ENCODE results near the gene UFD1. TPM values are rescaled to one million over a fixed set of nuclear protein-coding genes. Genes with fewer than 3 reads are reported as not detected.

The UFD1 gene
- total RNA-seq, 2 experiments from 2014 or later, result 71.1 to 79.3 TPM

GRCh38 chr22:19476023-19476422 is 3.0 kb downstream of the UFD1 start:
- no peak for DNase-seq
- Mint-ChIP-seq H3K27me3 (no peaks in the 10 kb centered on the region), H3K36me3 (peaks cover 23% of the 10 kb centered on the region), H3K4me3 (no peak overlapping the region), H3K9me3 (no peaks in the 10 kb centered on the region), H3K27ac (no peak overlapping the region), H3K4me1 (peaks cover 26% of the 10 kb centered on the region)

GRCh38 chr22:19473578-19473977 is 5.4 kb downstream of the UFD1 start:
- Mint-ChIP-seq H3K27me3 (no peaks in the 10 kb centered on the region), H3K27ac (no peak overlapping the region), H3K36me3 (peaks cover 12% of the 10 kb centered on the region), H3K9me3 (no peaks in the 10 kb centered on the region), H3K4me1 (peaks cover 19% of the 10 kb centered on the region), H3K4me3 (no peak overlapping the region)
- DNase-seq, result no peak

GRCh38 chr22:19472233-19472632 is 6.8 kb downstream of the UFD1 start:
- Mint-ChIP-seq H3K9me3 (no peaks in the 10 kb centered on the region), H3K4me1 (peaks cover 14% of the 10 kb centered on the region), H3K27me3 (no peaks in the 10 kb centered on the region), H3K27ac (no peak overlapping the region), H3K4me3 (no peak overlapping the region), H3K36me3 (peaks cover 16% of the 10 kb centered on the region)
- no peak for DNase-seq

DNA sequence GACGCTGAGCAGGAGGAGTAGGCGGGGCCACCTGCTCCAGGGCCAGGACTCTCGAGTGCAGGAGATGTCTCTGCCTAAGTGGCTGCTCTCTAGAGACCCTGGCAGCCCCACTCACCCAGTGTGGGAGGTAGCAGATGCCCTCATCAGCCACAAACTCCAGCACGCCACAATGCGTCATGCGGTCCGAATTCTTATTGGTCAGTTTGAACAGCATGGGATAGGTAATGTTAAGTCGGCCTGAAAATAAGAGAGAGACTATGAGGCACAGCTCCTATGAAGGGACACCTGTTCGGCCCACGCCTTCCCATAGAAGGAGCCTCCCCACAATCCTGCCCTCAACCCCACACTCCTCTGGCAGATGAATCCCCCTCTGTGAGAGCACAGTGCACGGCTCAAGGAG is 7.4 kb downstream of the UFD1 start:
- Mint-ChIP-seq H3K27ac (no peak overlapping the region), H3K4me3 (no peak overlapping the region), H3K4me1 (peaks cover 11% of the 10 kb centered on the region), H3K27me3 (no peaks in the 10 kb centered on the region), H3K9me3 (no peaks in the 10 kb centered on the region), H3K36me3 (peaks cover 16% of the 10 kb centered on the region)
- DNase-seq, result no peak

GRCh38 chr22:19470010-19470409 is 9.0 kb downstream of the UFD1 start:
- DNase-seq, result no peak
- Mint-ChIP-seq H3K27ac (no peak overlapping the region), H3K4me1 (peaks cover 3% of the 10 kb centered on the region), H3K36me3 (peaks cover 21% of the 10 kb centered on the region), H3K9me3 (no peaks in the 10 kb centered on the region), H3K4me3 (no peak overlapping the region), H3K27me3 (no peaks in the 10 kb centered on the region)

- no peaks in the 10 kb centered on the region for H3K27me3 Mint-ChIP-seq
- H3K4me3 Mint-ChIP-seq, result no peak overlapping the region
- peaks cover 21% of the 10 kb centered on the region for H3K36me3 Mint-ChIP-seq
- H3K27ac Mint-ChIP-seq, result no peak overlapping the region
- DNase-seq, result no peak
- no peaks in the 10 kb centered on the region for H3K9me3 Mint-ChIP-seq
- H3K4me1 Mint-ChIP-seq, result peaks cover 3% of the 10 kb centered on the region
Measured at GRCh38 chr22:19469421-19469820, 9.6 kb downstream of the UFD1 start.

DNA sequence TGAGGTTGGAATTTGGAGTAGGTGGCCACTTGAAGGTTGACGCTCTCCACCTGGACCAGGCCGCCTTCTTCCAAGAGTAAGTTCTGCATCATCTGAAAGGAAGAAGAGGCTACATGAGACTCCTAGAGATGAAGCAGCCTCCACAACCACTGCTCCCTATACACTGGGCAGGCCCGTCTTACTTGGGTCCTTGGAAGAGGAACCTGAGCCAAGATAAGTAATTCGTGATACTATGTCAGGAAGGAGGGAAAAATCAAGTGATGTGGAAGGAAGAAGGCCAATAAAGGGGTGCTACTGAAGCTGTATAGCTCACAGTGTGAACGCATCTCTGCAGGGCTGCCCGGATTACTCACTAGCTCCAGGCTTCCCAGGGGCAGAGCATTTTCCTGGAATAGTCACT is 11.1 kb downstream of the UFD1 start:
- Mint-ChIP-seq H3K9me3 (no peaks in the 10 kb centered on the region), H3K4me1 (no peaks in the 10 kb centered on the region), H3K4me3 (no peak overlapping the region), H3K27ac (no peak overlapping the region), H3K36me3 (peaks cover 14% of the 10 kb centered on the region), H3K27me3 (no peaks in the 10 kb centered on the region)
- DNase-seq, result no peak

DNA sequence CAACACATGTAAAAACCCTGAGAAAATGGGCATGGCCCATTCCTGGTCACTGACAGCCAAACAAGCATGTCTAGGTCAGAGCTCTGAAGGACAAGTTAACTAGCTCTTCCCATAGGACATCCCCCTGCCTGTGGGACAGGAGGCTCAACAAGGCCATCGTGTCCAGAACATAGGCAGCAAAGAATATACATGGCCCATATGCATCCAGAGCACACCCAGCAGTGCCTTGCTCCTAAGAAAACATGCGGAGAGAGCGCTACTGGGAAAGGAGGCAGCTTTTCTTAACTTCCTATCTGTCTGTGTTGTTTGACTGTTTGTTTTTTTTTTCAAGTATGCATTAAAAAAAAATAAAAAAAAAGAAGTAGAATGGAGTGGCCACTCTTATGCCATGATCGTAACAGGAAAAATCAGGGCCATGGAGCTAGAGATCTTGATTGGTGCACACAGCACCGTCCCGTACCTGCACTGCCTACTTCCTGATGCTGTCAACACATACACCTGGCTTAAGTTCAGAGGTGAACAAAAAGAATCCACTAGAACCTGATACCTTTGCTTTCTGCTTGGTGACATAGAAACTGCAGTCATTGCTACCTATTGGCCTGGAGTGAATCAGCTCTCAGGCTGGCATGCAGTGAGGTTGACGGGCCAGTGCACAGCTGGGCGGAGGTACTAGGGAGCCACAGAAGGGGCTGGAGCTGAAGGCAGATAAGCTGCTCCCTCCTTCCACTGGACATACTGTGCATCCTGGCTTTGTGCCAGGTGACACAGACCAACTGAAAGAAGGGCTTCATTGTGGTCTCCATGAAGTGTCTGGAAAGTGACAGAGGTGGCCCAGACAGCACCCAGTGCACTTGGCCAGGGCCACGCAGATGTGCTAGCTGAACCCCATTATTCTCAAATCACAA is 11.9 kb downstream of the UFD1 start:
- DNase-seq, result no peak
- Mint-ChIP-seq H3K9me3 (no peaks in the 10 kb centered on the region), H3K36me3 (peaks cover 17% of the 10 kb centered on the region), H3K27me3 (no peaks in the 10 kb centered on the region), H3K4me1 (no peaks in the 10 kb centered on the region), H3K27ac (no peak overlapping the region), H3K4me3 (no peak overlapping the region)

GRCh38 chr22:19466126-19466716 is 12.8 kb downstream of the UFD1 start:
- H3K27me3 Mint-ChIP-seq, result no peaks in the 10 kb centered on the region
- no peak overlapping the region for H3K4me3 Mint-ChIP-seq
- H3K4me1 Mint-ChIP-seq, result no peaks in the 10 kb centered on the region
- H3K27ac Mint-ChIP-seq, result no peak overlapping the region
- peaks cover 14% of the 10 kb centered on the region for H3K36me3 Mint-ChIP-seq
- no peaks in the 10 kb centered on the region for H3K9me3 Mint-ChIP-seq
- no peak for DNase-seq

DNA sequence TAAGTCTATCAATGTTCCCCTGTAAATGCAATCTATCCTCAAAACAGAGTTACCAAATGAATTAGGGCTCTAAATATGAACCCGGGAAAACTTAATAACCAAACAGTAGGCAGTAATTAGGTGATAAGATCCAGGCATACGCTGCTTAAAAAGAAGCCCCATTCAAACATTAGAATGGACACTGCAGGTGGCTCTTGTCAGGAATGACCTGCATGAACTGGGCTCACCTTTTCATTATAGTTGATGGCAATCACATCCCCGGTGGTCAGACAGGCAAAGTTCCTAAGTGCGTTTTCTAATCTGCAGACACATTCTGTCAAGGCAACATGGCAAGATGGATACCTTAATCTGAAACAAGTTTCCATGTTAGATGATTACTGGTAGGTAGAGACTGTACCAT is 14.0 kb downstream of the UFD1 start:
- Mint-ChIP-seq H3K36me3 (peaks cover 14% of the 10 kb centered on the region), H3K27me3 (no peaks in the 10 kb centered on the region), H3K9me3 (no peaks in the 10 kb centered on the region), H3K4me3 (no peak overlapping the region), H3K4me1 (no peaks in the 10 kb centered on the region), H3K27ac (no peak overlapping the region)
- DNase-seq, result no peak

- no peak for DNase-seq
- Mint-ChIP-seq H3K27ac (no peak overlapping the region), H3K36me3 (peaks cover 14% of the 10 kb centered on the region), H3K9me3 (no peaks in the 10 kb centered on the region), H3K27me3 (no peaks in the 10 kb centered on the region), H3K4me3 (no peak overlapping the region), H3K4me1 (no peaks in the 10 kb centered on the region)
Measured at GRCh38 chr22:19464546-19464945, 14.4 kb downstream of the UFD1 start.

DNA sequence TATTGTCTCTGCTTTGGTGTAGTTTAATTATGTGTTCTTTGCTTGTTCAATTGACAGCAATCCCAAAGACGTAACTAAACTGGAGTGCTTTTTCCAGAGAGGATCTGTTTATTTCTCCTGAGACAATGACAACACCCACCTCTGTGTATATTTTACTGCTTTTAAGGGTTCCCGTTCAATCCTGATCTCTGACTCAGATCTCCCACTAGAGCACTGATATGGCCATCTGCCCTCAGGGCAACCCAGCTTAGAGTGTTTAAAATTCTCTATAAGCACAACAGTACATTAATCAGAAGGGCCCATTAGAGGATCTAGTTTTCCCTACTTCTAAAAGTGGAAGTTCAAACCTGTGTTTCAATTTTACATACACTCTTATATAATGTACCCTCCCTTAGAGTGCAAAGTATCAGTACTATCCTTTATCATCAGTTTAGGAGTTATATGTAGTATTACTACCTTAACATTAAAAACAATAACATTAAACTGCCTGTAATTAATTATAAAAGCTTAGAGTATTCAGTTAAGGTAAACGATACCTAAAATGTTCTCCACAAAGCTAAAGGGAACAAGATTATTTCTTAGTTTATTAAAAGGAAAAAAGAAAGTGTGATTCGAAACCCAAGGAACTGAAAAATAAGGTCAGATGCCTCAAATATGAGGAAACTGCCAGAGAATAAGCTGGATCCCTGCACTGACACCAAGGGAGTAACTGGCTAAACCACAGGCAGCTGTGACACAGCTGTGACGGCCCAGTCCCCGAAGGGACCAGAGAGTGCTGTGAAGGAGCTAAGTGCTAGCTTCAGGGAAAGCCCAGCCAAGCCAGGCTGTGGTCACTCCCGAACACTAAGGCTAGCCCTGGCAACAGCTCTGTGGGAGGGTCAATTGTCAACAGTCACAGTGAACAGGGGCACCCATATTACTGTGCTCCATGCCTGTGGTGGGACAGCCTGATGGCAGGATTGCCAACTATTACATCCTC is 15.2 kb downstream of the UFD1 start:
- Mint-ChIP-seq H3K4me3 (no peak overlapping the region), H3K9me3 (no peaks in the 10 kb centered on the region), H3K27me3 (no peaks in the 10 kb centered on the region), H3K36me3 (peaks cover 14% of the 10 kb centered on the region), H3K27ac (no peak overlapping the region), H3K4me1 (no peaks in the 10 kb centered on the region)
- DNase-seq, result no peak

DNA sequence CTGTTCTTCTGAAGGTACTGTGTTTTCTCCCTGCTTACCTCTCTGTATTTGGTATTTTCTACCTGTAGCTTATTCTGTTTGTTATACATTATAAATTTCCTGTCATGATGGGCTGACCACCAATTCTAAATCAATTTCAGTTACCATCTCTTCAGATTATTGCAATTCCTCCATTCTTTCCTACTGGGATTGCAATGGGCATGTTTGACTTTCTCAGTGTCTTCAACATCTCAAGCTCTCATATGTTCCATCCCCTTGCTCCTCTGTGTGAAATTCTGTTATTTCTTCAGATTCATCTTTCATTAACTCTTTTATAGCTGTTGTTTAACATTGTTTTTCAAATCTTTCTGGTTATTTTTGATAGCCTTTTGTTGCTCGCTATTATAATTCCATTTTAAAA is 16.0 kb downstream of the UFD1 start:
- Mint-ChIP-seq H3K4me3 (no peak overlapping the region), H3K9me3 (no peaks in the 10 kb centered on the region), H3K36me3 (peaks cover 13% of the 10 kb centered on the region), H3K4me1 (no peaks in the 10 kb centered on the region), H3K27ac (no peak overlapping the region), H3K27me3 (no peaks in the 10 kb centered on the region)
- DNase-seq, result no peak

GRCh38 chr22:19461506-19461905 is 17.5 kb downstream of the UFD1 start:
- Mint-ChIP-seq H3K27ac (no peak overlapping the region), H3K9me3 (no peaks in the 10 kb centered on the region), H3K4me3 (no peak overlapping the region), H3K4me1 (no peaks in the 10 kb centered on the region), H3K27me3 (no peaks in the 10 kb centered on the region), H3K36me3 (peaks cover 10% of the 10 kb centered on the region)
- DNase-seq, result no peak

DNA sequence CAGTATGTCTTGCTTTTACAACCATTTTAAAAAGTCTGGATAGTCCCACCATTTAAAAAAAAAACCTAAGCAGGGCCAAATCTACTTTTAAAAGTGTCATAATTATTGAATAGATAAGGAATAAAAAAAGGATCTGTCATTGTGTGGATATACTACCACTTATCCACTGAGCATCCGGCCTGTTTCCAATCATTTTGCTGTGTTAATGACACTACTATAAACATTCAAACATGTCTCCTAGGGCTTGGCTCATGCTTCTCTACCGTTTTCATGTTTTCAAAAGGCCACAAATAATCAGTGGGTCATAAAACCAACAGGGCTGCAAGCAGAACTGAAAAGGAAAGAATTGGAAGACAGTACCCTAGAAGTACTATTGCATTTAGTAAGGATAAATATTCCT is 19.0 kb downstream of the UFD1 start:
- Mint-ChIP-seq H3K27me3 (no peaks in the 10 kb centered on the region), H3K9me3 (no peaks in the 10 kb centered on the region), H3K4me3 (no peak overlapping the region), H3K27ac (no peak overlapping the region), H3K4me1 (peaks cover 7% of the 10 kb centered on the region), H3K36me3 (peaks cover 12% of the 10 kb centered on the region)
- DNase-seq, result no peak

Measured in activated naive CD8-positive, alpha-beta T cell treated with anti-CD3 and anti-CD28 coated beads for 36 hours (primary cell).